ENCODE measurements around the gene TPSD1.
"Not testable (repeated sequence)": the region's sequence is repeated elsewhere in the genome, so short reads cannot be mapped to it uniquely, and the experiment has no call there.

The TPSD1 gene

DNA sequence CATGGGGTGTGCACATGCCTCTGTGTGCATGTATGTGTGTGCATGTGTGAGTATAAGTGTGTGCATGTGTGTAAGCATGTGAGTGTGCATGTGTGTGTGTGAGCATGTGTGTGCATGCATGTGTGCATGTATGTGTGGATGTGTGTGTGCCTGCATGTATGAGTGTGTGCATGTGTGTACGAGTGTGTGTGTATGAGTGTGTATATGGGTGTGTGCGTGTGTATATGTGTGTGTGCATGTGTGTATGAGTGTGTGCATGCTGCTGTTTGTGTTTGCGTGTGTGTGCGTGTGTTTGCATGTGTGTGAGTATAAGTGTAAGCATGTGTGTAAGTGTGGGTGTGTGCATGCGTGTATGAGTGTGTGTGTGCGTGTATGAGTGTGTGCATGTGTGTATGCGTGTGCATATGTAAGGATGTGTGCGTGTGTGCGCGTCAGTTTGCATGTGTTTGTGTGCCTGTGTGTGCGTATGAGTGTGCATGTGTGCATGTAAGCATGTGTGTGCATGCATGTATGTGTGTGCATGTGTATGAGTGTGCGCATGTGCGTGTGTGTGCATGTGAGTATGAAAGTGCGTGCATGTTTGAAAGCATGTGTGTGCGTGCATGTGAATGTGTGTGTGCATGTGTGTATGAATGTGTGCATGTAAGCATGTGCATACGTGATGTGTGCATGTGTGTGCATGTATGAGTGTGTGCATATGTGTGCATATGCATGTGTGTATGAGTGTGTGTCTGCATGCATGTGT is 8.6 kb downstream of the TPSD1 start:
- no peak for DNase-seq

DNA sequence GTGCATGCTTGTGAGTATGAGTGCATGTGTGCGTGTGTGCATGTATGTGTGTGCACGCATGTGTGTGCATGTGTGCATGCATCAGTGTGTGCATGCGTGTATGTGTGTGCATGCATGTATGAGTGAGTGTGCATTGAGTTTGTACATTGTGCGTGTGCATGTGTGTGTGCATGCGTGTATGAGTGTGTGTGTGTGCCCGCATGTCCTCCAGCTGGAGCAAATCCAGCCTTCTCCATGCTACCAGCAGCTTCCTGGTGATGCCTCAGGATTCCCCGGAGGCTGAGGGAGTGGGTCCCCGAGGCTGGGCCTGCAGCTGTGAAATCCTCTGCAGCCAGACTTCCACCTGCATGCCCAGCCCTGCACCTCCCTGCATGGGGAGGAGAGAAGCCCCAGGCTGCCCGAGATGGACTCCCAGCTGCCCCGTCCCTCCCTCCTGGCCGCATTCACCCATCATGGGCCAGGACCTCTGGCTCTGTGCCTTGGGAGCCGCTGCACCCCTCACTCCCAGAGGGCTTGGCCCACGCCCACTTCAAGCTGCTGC is 9.3 kb downstream of the TPSD1 start:
- no peak for DNase-seq

DNA sequence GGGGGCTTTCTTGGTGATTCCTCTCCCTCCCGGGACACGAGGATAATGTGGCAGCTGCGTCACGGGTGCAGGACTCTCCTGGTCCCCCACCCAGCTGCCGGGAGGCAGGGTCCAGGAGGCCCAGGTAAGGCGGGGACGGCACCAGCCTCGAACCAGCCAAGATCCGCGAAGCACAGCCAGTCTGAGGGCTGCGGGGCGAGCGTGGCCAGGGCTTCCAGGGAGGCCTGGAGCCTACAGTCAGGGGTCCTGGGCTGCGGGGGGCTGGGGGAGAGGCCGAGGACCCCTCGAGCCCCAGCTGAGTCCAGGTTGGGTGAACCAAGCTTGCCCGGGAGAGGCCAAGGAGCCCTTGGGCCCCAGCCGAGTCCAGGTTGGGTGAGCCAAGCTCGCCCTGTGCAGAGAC is 10.0 kb downstream of the TPSD1 start:
- no peak for DNase-seq

DNA sequence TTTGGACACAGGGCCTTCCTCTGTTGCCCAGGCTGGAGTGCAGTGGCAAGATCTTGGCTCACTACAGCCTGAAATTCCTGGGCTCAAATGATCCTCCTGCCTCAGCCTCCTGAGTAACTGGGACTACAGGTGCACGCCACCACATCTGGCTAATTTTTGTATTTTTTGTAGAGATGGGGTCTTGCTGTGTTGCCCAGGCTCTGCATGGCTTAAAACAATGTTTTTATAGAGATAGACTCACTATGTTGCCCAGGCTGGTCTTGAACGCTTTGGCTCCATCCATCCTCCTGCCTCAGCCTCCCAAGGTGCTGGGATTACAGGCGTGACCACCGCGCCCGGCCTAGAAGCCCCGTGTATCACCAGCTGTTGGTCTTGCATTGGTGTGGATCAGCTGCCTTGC is 13.5 kb downstream of the TPSD1 start:
- not testable (repeated sequence) for DNase-seq

DNA sequence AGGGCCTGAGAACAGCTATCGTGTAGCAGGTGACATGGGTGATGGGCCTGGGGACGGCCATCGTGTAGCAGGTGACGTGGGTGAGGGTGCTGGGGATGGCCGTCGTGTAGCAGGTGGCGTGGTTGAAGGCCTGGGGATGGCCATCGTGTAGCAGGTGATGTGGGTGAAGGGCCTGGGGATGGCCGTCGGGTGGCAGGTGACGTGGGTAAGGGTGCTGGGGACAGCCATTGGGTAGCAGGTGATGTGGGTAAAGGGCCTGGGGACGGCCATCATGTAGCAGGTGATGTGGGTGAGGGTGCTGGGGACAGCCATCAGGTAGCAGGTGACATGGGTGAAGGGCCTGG is 15.5 kb downstream of the TPSD1 start:
- DNase-seq, result no peak

DNA sequence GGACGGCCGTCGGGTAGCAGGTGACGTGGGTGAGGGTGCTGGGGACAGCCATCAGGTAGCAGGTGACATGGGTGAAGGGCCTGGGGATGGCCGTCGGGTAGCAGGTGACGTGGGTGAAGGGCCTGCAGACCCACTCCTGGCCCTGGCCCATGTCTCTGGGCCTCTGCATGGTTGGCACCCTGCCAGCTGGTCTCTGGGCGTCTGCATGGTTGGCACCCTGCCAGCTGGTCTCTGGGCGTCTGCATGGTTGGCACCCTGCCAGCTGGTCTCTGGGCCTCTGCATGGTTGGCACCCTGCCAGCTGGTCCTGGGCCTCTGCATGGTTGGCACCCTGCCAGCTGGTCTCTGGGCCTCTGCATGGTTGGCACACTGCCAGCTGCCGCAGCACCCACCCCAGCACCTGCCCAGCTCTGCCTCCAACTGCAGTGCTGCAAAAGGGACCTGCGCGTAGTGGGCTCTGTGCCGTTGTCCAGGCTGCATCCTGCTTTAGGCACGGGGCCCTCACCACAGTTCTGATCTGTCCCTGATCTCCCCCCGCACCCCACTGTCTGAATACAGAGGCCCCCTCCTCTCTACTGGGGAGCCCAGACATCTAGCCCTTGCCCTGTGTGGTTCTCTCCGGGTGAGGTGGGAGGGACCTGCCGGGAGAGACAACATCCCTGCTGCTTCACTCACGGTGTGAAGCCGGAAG is 16.0 kb downstream of the TPSD1 start:
- DNase-seq, result peak; percentile 98

DNA sequence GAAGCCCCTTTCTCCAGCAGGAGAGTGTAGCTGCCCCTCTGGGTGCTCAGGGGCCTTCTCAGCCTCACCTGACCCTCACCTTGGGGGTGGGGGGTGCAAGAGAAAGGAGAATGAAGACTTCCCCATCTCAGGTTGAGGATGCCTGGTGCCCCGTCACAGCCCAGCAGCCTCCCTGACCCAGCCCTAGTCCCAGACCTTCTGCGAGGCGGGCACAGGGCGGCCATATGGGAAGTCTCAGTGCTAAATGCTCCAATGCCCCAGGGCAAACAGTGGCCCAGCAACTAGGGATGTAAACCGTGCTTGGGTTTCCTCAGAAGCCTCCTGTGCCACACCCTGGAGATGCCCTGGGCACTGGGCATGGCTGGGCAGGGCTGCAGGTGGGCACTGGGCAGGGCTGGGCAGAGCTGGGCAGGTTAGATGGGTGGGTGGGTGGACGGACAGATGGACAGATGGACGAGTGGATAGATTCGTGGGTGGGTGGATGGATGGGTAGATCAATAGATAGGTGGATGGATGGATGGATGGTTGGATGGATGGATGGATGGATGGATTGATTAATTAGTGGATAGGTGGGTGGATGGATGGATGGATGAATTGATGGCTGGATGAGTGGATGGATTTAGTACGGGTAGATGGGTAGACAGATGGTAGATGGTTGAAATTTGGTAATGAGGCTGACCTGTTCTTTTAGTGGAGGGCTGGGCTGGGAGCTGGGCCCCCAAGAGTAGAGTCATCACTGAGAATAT is 16.8 kb downstream of the TPSD1 start:
- DNase-seq, result peak; percentile 68

DNA sequence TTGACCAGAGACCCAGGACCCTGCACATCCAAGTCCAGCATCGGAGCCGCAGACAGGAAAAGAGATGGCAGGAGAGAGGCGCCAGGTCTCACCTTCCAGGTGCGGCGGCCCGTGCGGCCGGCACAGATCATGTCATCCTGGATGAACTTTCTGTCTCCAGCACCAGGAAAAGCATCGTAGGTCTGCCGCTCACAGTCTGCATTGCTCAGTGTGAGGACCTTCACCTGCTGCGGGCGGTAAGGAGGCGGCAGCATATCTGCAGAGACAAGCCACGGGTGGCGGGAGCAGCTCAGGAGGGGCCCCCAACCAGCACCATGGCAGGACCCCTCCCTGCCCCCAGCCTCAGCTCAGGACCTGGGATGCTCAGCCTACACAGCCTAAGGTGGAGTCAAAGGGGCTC is 17.9 kb downstream of the TPSD1 start:
- no peak for DNase-seq

DNA sequence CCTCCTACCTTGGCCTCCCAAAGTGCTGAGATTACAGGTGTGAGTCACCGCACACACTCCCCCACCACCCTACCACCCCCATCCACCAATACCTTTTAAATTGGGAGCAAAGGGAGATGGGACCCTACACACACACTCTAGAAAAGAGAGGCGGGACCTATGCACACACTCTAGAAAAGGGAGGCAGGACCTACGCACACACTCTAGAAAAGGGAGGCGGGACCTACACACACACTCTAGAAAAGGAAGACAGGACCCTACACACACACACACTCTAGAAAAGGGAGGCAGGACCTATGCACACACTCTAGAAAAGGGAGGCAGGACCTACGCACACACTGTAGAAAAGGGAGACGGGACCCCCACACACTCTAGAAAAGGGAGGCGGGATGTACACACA is 18.9 kb downstream of the TPSD1 start:
- no peak for DNase-seq

DNA sequence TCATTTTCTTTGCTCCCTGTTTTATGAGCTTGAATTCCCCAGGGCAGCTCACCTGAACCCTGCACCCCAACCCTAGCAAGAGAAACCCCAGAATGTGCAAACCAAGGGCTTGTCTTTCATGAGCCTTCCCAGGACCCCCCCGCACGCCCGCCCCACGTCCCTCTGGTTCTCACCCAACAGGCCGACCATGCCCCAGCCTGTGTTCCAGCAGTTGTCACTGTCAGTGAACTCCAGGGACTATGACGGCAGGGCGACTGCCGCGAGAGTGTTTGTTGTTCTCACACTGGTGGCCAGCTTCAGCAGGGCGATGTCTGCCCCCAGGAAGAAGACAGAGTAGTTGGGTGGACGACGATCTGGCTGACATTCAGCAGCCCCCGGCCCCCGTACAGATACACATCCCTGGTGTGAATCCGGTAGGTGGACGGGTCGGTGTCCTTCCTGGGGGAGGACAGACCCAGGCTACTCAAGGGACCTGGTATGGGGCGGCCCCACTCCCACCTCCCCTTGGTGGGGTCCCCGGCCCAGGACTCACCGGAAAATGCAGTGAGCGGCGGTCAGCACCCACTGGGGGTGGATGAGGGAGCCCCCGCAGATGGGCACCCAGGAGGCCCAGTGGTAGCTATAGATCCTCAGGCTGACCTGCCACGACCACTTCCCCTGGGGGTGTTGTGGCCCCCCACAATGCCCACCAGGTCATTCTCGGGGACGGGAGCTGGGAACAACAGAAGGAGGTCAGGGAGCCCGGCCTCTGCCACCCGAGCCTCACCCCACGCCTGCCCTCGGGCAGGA is 20.1 kb downstream of the TPSD1 start:
- no peak for DNase-seq

DNA sequence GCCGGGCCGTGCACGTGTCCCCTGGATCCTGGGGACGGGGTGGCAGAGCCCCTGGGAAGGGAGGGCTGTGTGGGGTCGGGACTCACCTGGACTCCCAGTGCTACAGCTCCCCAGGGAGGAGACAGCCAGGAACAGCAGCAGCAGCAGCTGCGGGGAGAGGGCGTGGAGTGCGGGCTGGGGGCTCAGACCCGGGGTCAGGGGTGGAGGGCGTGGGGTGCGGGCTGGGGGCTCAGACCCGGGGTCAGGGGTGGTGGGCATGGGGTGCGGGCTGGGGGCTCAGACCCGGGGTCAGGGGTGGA is 20.7 kb downstream of the TPSD1 start:
- no peak for DNase-seq

DNA sequence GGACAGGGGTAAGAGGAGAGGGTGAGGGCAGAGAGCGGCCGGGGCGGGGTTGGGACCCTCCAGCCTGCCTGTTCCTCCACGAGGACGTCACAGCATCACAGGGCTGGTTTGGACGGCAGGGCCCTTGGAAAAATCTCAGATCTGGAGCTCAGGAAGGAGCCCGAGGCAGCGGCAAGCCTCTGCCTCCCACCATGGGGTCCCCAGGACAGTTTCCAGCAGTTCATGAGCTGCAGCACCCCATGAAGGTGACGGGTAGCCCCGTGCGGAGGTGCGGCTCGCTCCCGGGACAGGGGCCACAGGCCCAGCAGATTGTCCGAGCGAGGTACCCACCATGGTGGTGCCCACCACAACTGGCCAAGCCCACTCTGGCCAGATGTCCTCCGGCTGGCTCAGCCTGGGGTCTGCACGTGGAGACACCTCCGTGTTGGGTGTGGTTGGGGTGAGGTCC is 21.3 kb downstream of the TPSD1 start:
- DNase-seq, result no peak

DNA sequence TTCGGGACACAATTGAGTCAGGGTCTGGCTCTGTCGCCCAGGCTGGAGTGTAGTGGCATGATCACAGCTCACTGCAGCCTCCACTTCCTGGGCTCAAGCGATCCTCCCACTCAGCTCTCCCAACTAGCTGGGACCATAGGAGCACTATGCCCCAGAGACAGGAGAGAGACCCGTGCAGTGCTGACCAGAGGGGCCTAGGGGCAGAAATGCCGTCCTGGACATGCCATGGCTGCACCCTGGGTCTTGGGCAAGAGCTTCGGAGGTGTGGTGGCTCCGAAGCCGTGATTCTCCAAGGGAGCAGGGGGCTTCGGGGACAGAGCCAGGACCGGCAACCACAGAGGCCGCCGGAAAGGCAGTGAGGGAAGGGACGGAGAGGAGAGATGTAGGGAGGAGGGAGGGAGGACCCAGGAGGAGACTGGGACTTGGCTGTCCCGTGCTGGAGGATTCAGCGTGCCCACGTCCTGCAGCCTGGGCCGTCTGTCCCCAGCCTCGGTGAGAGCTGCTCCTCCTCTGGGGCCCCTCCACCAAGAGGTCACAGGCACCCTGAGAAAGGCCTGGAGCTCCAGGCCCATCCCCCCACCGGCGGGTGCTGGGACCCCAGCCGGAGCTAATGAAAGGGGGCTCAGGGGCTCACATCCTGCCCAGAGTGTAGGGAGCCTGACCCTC is 21.9 kb downstream of the TPSD1 start:
- DNase-seq, result no peak

DNA sequence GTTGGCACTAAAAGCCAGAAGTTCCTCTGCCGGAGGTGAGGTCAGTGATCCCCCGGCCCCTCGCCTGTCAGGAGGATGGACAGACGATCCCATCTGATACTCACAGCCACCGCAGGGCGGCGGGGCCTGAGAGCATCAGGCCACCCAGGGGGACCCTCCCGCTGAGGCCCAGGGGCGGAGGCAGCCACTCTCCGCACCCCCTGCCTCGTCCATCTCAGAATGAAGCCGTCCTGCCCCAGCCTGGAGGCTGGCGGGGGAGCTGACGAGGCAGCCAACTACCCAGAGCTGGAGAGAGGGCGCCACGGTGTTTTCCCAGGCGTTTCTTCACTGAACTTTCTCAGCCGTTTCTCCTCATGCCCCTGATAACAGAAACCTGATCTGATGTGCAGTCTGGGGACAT is 22.6 kb downstream of the TPSD1 start:
- DNase-seq, result no peak

DNA sequence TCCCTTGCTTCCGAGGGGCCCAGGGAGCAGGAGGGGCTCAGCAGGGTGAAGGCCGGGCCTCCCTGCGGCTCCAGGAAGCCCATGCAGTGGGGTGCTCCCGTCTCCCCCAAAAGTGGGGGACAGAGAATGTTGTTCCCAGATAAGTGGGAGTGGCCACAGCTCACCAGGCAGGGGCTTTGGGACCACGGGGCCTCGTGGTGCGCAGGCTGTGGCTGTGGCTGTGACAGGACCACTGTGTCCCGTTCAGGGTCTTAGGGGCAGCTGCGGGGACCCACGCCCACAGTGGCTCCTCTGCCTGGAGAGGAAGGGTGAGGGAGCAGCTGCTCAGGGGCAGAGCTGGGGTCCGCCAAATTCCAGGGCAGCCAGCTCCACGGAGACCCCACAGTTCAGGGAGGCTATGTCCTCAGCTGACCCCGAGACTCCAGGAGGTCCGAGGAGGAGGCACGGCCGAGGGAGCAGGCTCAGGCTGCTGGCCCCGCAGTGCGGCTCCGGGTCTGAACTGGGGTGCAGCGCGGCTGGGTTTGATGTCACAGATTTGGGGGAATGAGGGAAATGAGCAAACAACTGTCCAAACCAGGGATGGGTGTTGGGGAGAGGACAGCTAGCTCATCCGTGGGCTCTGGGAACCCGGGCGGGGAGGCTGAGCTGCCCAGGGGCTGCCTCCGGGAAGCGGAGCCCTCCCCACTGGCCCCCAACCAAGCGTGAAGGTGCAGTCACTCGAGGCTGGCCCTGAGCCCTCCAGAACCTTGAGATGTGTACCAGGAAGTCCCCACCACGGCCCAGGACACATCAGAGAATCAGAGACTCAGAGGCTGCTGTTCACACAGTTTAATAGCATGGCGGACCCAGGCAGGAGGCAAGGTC is 23.4 kb downstream of the TPSD1 start:
- no peak for DNase-seq

DNA sequence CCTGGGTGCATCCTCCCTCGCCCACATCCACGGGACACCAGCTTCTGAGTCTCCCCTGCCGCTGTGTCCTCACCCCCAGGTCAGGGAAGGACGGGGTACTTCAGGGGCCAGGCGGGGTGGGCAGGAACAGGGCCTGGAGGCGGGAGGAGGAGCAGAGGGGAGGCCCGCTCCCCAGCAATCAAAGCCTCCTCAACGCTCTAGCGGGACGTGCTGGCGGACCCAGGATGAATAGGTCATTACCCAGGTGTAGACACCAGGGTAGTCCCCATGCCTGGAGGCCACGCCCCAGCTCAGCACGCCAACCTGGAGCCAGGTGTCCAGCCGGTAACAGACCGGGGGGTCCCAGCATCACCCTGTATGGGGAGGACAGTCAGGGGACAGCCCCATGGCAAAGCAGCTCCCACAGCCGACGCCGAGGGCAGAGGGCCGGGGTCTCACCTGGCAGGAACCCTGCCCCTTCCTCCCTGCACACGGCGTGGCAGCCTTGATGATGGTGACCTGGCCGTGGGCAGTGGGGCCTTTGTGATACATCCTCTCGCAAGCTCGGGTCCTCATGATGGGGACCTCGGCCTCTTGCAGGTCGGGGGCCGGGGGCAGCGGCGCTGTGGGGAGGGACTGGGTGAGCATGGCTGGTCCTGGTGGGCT is 24.2 kb downstream of the TPSD1 start:
- no peak for DNase-seq

DNA sequence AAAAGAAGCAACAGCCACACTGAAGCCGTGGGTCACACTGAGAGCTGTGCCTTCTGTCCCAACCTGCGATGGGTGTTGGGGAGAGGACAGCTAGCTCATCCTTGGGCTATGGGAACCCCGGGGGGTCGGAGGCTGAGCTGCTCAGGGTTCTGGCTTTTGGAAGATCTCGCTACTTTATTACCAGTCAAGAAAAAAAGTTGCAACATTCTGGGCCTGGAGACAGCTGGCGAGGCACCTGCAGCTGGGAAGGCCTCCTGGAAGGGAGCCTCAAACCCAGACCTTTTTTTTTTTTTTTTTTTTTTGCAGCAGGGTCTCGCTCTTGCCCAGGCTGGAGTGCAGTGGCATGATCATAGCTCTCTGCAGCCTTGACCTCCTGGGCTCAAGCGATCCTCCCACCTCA is 24.9 kb downstream of the TPSD1 start:
- DNase-seq, result peak; percentile 64

DNA sequence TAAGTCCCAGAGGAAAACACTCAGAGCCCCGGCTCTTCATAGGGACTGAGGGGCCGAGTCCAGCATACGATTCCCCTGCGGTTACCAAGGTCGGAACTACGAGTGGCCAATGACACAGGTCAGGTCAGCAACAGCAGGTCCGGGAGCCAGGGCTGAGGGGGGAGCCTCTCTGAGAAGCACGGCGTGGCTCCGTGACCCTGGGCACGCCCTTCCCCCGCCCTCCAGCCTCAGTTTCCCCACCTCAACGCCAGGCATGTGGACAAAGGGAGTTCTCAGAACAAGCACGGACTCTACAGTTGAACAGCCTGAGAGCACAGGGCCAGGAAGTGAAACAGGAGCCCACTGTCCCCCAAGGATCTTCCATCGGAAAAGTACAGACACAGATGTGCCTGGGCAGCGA is 25.6 kb downstream of the TPSD1 start:
- DNase-seq, result no peak

DNA sequence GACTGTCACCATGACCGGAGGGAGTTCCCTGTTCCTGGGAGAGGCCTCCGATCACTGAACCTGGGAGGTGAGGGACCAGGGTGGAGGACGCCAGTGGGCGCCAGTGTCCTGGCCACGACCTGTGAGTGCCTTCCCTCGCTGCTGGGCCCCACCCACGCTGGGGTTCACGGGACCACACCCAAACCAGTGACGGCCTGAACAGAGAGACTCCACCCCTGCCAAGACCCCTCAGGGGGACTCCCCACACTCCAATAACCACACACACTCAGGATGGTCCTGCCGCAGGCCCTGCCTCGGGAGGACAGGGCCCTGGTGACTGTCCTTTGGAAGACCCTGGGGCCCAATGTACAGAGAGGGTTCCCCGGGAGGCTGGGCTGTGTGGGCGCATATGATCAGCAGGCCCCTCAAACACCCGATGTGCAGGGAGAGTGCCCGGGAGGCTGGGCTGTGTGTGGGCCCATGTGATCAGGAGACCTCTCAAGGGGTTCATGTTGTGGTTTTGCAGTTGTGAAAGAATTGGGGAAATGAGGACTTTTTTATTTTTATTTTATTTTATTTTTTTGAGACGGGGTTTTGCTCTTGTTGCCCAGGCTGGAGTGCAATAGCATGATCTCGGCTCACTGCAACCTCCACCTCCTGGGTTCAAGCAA is 26.6 kb downstream of the TPSD1 start:
- no peak for DNase-seq

DNA sequence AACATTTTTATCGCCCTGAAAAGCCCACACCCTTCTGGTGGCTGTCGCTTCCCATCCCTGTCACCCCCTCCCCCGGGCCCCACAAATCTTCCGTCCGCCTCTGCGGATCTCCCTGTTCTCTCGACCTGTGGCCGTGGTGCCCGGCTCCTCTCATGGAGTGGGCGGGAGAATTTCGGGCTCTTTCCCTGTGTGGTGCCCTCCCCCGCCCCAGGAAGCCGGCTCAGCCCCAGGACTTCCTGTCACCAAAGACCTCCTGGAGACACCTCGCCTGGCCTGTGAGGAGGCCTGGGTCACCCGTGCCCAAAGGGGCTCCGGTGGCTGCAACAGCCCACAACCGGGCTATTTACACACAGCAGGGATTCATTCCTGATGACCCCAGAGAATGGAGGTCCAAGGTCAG is 27.4 kb downstream of the TPSD1 start:
- no peak for DNase-seq

Data from RPMI8226 (cell line).